Endodermal cell (in vitro differentiated cells): ENCODE data around the gene MAPRE2. TPM values are rescaled to one million over a fixed set of nuclear protein-coding genes. Genes with fewer than 3 reads are reported as not detected.

Source experiments
- DNase-seq: peaks from one replicate; pipeline ENCODE4 v3.0.0-alpha.2; 2017
- H3K27ac ChIP-seq: 2 replicates; pipeline ENCODE4 v1.5.1; 2013; ENCODE audit warnings: mild to moderate bottlenecking, low read depth, low read length, moderate library complexity
- H3K27me3 ChIP-seq: 2 replicates; pipeline ENCODE4 v1.6.1; 2013; ENCODE audit warnings: mild to moderate bottlenecking, low read length, moderate library complexity; ENCODE audit not compliant: insufficient read depth, control insufficient read depth, poor library complexity, severe bottlenecking
- H3K36me3 ChIP-seq: 2 replicates; pipeline ENCODE4 v1.7.0; 2013; ENCODE audit warnings: mild to moderate bottlenecking, low read length, moderate library complexity; ENCODE audit not compliant: control insufficient read depth, insufficient read depth
- H3K4me1 ChIP-seq: one replicate; pipeline ENCODE4 v1.7.0; 2013; ENCODE audit warnings: low read length; ENCODE audit not compliant: control insufficient read depth, insufficient read depth
- H3K4me3 ChIP-seq: 2 replicates; pipeline ENCODE4 v1.5.1; 2013; ENCODE audit warnings: mild to moderate bottlenecking, low read length, moderate library complexity
- H3K9ac ChIP-seq: 2 replicates; pipeline ENCODE4 v1.6.1; 2013; ENCODE audit warnings: mild to moderate bottlenecking, low read length, moderate library complexity; ENCODE audit not compliant: poor library complexity, severe bottlenecking; ENCODE audit errors: extremely low read depth
- H3K9me3 ChIP-seq: 2 replicates; pipeline ENCODE4 v1.6.1; 2013; ENCODE audit warnings: mild to moderate bottlenecking, low read length, moderate library complexity; ENCODE audit not compliant: control insufficient read depth
- H3K27ac Mint-ChIP-seq: 2 replicates; pipeline ENCODE4 v1.8.0; 2020; ENCODE audit warnings: mixed read lengths
- H3K27me3 Mint-ChIP-seq: 2 replicates; pipeline ENCODE4 v1.8.0; 2021; ENCODE audit warnings: mild to moderate bottlenecking, mixed read lengths; ENCODE audit not compliant: insufficient read depth
- H3K36me3 Mint-ChIP-seq: 2 replicates; pipeline ENCODE4 v1.8.0; 2020; ENCODE audit warnings: low read depth, mixed read lengths
- H3K4me1 Mint-ChIP-seq: 2 replicates; pipeline ENCODE4 v1.8.0; 2020; ENCODE audit warnings: mixed read lengths
- H3K4me3 Mint-ChIP-seq: 2 replicates; pipeline ENCODE4 v1.8.0; 2020; ENCODE audit warnings: mild to moderate bottlenecking, moderate library complexity, mixed read lengths
- H3K9me3 Mint-ChIP-seq: 2 replicates; pipeline ENCODE4 v1.8.0; 2020; ENCODE audit warnings: mild to moderate bottlenecking, mixed read lengths
- WGBS, 2 experiments: methylation state at CpG; one replicate each; pipeline versions ENCODE4 v1.1.5 to v1.1.7; 2013; ENCODE audit warnings: missing lambda C conversion rate in 2 of 2, mixed read lengths in 1 of 2; ENCODE audit not compliant: insufficient coverage in 1 of 2, insufficient read length in 1 of 2; 5-methylcytosine and 5-hydroxymethylcytosine counted together
- total RNA-seq, 2 donors: library from RNA; stranded (reverse); fragmentation: NEBNext Ultra II Directional in 1 of 2; extraction: Animal tissue kit (Norgen Biotek cat#: 25700) in 1 of 2; gene quantifications; 2 replicates in 1 of 2; 3 replicates in 1 of 2; pipeline ENCODE4 v1.2.1, GENCODE V29; 2021
- TF ChIP-seq, protein P1 (sequence below): fragments of 200-600 bp; sonication (generic); conservative IDR thresholded peaks from 2 replicates; pipeline ENCODE4 v1.5.0; 2021; ENCODE audit warnings: antibody characterized with exemption, mild to moderate bottlenecking

The MAPRE2 gene
- total RNA-seq, 2 donors from 2014 or later, result 15.2 to 16.5 TPM

DNA sequence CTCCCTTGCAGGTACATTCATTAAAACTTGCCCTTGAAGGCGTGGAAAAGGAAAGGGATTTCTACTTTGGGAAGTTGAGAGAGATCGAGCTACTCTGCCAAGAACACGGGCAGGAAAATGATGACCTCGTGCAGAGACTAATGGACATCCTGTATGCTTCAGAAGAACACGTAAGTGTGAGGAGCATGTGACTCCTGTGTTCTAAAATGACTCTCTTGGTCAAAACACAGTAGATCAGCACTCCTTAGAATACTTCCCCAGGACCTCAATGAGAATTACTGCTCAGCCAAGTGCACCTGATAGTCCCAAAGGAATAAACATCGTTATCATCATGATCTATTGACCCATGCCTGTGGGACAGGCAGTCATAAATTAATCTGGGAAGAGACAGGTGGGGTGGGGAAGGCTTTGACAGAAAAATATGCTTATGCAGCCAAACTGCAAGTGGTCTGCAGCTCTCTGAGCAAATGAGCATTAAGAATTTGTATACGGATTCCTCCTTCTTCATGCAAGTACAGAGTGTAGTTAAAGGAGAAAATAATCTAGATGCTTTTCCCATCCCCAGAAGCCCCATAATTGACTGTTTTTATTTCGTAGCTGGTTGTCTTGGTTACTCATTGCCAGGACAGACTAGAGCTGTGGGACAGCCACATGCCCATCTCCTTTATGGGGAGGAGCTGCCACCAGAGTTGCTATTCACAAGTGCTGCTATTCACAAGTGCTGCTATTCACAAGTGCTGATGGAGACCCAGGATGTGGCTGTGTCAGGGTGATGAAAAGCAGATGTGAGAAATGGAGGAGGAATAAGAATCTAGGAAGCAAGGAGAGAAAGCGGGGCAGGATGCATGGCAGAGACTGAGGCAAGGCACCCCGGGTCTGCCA lies 91.0 kb downstream of the MAPRE2 start:
- no peak overlapping the region for H3K4me3 ChIP-seq
- H3K4me1 ChIP-seq, result no peaks in the 10 kb centered on the region
- TF ChIP-seq, protein P1, sequence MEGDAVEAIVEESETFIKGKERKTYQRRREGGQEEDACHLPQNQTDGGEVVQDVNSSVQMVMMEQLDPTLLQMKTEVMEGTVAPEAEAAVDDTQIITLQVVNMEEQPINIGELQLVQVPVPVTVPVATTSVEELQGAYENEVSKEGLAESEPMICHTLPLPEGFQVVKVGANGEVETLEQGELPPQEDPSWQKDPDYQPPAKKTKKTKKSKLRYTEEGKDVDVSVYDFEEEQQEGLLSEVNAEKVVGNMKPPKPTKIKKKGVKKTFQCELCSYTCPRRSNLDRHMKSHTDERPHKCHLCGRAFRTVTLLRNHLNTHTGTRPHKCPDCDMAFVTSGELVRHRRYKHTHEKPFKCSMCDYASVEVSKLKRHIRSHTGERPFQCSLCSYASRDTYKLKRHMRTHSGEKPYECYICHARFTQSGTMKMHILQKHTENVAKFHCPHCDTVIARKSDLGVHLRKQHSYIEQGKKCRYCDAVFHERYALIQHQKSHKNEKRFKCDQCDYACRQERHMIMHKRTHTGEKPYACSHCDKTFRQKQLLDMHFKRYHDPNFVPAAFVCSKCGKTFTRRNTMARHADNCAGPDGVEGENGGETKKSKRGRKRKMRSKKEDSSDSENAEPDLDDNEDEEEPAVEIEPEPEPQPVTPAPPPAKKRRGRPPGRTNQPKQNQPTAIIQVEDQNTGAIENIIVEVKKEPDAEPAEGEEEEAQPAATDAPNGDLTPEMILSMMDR, result no peak
- Mint-ChIP-seq H3K4me1 (no peaks in the 10 kb centered on the region), H3K9me3 (no peaks in the 10 kb centered on the region), H3K4me3 (no peak overlapping the region), H3K27me3 (no peaks in the 10 kb centered on the region), H3K36me3 (peaks cover 1% of the 10 kb centered on the region), H3K27ac (no peak overlapping the region)
- no peak overlapping the region for H3K9ac ChIP-seq
- H3K27me3 ChIP-seq, result no peaks in the 10 kb centered on the region
- no peaks in the 10 kb centered on the region for H3K9me3 ChIP-seq
- DNase-seq, result no peak
- no peak overlapping the region for H3K27ac ChIP-seq
- 90 to 99% methylated on average over 8 to 10 of the region's 10 CpGs for WGBS, 2 experiments
- H3K36me3 ChIP-seq, result no peaks in the 10 kb centered on the region

DNA sequence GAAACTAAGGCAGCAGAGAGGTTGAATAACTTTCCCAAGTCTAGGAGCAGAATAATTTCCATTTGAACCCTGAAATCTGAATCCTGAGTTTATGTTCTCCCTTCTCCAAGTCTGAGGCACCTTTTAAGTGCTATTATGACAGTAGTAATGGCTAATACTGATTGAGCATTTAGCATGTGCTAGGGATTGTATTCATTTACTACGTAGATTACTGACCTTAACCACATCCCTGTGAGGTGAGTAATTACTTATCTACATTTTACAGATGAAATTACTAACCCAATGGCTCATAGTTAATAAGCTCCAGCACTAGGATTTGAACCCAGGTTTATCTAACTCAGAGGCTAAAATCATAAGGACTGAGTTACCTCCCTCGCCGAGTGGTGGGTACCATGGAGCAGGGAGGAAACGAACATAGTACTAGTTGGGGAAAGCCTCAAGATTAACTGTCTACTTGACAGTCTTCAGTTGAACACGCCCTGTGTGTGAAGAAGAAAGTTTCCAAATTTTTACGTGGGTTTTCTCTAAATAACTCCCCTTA lies 93.0 kb downstream of the MAPRE2 start:
- Mint-ChIP-seq H3K27me3 (no peaks in the 10 kb centered on the region), H3K36me3 (peaks cover 4% of the 10 kb centered on the region), H3K9me3 (no peaks in the 10 kb centered on the region), H3K4me3 (no peak overlapping the region), H3K4me1 (no peaks in the 10 kb centered on the region), H3K27ac (no peak overlapping the region)
- Histone ChIP-seq H3K27ac (no peak overlapping the region), H3K9me3 (no peaks in the 10 kb centered on the region), H3K4me1 (no peaks in the 10 kb centered on the region), H3K27me3 (no peaks in the 10 kb centered on the region), H3K36me3 (no peaks in the 10 kb centered on the region), H3K9ac (no peak overlapping the region), H3K4me3 (no peak overlapping the region)
- WGBS, 2 experiments, result 93% methylated on average over 5 to 6 of the region's 6 CpGs
- TF ChIP-seq, protein P1, result no peak
- no peak for DNase-seq

DNA sequence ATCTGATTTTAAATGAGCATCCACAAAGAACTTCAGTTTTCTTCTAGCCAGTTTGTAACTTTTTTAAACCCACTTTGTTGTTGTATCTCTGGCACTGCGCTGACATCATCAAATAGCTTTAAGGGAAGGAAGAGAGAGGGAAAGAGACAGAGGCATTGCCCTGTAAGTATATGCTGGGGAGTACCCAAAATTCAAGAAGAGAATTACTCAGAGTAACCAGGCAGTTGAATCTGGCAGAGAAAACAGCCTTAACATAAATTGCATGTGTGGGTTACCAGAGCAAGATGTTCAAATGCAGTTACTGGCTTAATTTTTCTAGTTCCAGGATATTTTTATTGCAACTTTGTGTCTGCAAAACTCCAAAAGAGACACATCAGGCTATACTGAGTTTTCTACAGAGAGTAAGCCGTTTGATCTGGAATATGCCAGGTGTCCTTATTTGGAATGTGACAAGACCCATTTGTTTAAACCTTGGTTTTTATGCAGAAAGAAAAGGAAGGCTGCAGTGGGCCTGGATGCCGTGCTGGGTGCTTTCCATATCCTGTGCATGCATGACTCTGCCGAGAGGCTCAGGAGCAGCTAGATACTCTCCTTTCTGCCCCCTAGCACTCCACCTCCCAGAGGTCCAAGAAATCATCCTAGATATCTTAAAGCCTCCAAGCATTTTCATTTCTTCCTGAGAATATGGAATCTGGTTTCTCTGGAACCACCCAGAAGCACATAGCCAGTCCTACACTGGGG lies 93.7 kb downstream of the MAPRE2 start:
- Histone ChIP-seq H3K9me3 (no peaks in the 10 kb centered on the region), H3K27me3 (no peaks in the 10 kb centered on the region), H3K4me1 (no peaks in the 10 kb centered on the region), H3K36me3 (no peaks in the 10 kb centered on the region), H3K27ac (no peak overlapping the region), H3K9ac (no peak overlapping the region), H3K4me3 (no peak overlapping the region)
- Mint-ChIP-seq H3K36me3 (peaks cover 2% of the 10 kb centered on the region), H3K4me3 (no peak overlapping the region), H3K4me1 (no peaks in the 10 kb centered on the region), H3K27ac (no peak overlapping the region), H3K9me3 (no peaks in the 10 kb centered on the region), H3K27me3 (no peaks in the 10 kb centered on the region)
- TF ChIP-seq, protein P1, result no peak
- WGBS, 2 experiments, result 90% methylated on average over 4 of the region's 4 CpGs
- DNase-seq, result no peak
